Hepatocyte (in vitro differentiated cells): ENCODE results near the gene LASP1NB.
"Not testable (repeated sequence)": the region's sequence is repeated elsewhere in the genome, so short reads cannot be mapped to it uniquely, and the experiment has no call there.

Experiments used
- EZH2 ChIP-seq: fragments of 200-600 bp; sonication (generic); IDR thresholded peaks from 2 replicates; pipeline ENCODE4 v1.6.1; 2016; ENCODE audit warnings: antibody characterized with exemption, mild to moderate bottlenecking, borderline replicate concordance
- TF ChIP-seq, protein P1 (sequence below): fragments of 200-600 bp; sonication (generic); IDR thresholded peaks from 2 replicates; pipeline ENCODE4 v1.5.1; 2016; ENCODE audit warnings: antibody characterized with exemption, mild to moderate bottlenecking; ENCODE audit not compliant: poor library complexity

DNA sequence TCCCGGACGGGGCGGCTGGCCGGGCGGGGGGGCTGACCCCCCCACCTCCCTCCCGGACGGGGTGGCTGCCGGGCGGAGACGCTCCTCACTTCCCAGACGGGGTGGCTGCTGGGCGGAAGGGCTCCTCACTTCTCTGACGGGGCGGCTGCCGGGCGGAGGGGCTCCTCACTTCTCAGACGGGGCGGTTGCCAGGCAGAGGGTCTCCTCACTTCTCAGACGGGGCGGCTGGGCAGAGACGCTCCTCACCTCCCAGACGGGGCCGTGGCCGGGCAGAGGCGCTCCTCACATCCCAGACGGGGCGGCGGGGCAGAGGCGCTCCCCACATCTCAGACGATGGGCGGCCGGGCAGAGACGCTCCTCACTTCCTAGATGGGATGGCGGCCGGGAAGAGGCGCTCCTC is 5.4 kb downstream of the LASP1NB start:
- TF ChIP-seq, protein P1, sequence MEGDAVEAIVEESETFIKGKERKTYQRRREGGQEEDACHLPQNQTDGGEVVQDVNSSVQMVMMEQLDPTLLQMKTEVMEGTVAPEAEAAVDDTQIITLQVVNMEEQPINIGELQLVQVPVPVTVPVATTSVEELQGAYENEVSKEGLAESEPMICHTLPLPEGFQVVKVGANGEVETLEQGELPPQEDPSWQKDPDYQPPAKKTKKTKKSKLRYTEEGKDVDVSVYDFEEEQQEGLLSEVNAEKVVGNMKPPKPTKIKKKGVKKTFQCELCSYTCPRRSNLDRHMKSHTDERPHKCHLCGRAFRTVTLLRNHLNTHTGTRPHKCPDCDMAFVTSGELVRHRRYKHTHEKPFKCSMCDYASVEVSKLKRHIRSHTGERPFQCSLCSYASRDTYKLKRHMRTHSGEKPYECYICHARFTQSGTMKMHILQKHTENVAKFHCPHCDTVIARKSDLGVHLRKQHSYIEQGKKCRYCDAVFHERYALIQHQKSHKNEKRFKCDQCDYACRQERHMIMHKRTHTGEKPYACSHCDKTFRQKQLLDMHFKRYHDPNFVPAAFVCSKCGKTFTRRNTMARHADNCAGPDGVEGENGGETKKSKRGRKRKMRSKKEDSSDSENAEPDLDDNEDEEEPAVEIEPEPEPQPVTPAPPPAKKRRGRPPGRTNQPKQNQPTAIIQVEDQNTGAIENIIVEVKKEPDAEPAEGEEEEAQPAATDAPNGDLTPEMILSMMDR = not testable (repeated sequence)
- TF ChIP-seq EZH2 = not testable (repeated sequence)
